Effector CD8-positive, alpha-beta T cell (primary cell): ENCODE results near the gene POLE.

Source experiments
- DNase-seq: peaks from one replicate; lab custom pipeline; 2025; lab: John Stamatoyannopoulos, UW

Gene POLE

DNA sequence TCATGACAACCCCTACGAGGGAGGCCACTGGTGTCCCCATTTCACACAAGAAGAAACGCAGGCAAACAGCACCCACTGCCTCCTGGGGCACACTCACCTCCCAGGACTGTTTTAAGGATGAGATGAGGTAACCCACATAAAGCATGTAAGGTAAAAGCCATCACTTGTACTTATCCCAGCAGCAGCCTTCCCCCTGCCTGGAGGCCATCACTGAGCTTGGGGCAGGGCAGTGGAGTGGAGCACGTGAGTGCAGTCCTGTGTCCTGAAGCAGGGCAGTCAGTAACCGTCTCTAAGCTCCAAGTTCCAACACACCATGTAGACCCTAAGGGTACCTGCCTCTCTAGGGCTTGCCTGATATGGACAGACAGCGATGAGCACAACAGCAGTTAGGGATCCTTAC, 1.7 kb downstream of the POLE start:
- DNase-seq: no peak

DNA sequence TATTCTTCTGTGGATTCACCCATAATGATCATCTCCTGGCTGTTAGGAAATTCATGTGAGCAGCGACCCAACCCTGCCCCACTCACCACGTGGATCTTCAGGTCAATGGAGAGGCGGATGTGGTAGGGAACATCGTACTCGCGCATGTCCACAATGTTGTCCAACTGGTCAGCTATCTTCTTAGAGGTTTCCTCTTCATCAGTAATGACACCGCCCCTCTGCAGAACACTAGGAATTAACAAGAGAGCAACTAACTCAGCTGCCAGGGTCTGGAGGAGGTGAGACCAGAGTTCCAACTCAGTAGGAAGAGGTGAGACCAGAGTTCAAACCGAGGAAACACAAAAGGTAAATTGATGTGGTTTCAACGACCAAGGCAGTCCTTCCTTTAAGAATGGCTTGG, 9.7 kb downstream of the POLE start:
- no peak for DNase-seq

DNA sequence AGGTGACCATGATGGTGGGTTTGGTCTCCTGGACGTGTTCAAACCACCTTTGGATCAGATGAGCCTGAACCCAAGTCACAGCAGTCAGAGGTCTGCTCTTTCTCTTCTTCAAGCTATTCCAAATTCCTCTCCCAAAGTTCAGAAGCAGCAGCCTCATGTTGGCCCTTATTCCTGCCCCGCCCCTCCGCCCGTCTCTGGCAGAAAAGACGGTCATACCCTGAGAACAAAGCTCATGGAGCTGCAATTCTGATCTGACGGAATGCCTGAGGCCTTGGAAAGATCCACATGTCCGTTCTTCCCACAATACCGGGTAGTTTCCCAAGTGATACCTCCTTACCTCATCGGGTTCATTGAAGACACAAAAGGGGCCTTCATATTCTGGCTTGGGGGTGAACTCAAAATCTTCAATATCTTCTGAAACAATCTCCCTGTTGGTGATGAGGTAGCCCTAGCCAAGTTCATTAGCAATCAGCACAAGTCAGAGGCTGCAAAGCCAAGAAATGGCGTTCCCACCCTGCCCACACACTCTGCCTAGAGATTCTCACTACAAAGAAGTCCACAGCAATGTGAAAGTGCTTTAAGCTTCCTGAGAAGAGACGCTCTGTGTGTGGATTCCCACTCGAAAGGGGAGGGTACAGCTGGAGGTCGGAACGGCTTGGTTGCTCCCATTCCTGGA, 11.2 kb downstream of the POLE start:
- DNase-seq: no peak

DNA sequence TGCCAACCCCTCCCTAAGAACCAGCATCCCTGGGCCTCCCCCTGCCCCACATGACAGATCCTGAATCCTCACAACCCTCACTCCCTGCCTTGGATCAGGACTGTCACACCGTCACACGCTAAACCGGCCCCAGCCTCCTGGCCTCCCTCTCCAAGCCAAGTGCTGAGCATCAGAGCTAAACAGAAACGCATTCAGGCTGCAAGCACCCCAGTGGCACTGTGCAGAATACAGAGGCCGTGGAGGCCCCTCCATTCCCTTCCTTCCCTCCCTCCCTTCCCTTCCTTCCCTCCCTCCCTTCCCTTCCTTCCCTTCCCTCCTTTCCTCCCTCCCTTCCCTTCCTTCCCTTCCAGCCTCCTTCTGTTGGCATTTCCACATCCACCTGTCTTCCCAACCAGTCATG, 12.6 kb downstream of the POLE start:
- DNase-seq: no peak

DNA sequence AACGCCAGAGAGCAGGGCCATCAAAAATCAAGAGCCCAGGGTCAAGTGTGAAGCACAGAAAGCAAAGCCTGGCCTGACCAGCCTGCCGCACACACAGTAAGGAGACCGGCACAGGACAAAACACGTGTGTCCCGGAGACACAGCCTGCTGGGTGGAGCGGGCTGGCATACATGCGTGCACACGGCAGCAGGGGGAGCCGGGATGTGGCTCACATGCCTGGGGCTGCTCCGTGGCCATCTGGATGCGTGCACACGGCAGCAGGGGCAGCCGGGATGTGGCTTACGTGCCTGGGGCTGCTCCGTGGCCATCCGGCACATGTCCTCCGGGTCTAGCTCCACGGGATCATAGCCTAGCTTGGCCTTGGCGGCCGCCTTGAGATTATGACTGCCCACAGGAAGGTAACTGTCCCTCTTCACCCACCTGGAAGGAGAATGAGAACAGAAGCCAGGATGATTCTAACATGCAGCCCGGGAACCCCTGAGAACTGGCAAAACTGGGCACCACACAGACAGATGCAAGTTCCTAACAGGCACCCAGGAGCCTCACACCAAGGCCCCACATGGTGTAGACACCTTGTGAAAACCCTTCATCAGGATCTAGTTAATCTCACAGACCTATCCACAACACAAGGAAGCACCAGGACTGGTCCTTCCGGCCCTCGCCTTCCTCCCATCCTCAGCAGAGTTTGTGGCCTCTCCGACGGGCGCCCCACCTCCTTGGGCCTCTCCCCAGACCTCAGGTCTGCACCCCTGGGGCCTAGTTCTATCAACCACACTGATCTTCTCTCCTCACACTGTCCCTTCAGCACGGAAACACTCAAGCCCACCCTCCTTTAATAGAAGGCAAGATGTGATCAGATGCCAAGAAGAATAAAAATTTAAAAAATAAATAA, 13.6 kb downstream of the POLE start:
- no peak for DNase-seq

DNA sequence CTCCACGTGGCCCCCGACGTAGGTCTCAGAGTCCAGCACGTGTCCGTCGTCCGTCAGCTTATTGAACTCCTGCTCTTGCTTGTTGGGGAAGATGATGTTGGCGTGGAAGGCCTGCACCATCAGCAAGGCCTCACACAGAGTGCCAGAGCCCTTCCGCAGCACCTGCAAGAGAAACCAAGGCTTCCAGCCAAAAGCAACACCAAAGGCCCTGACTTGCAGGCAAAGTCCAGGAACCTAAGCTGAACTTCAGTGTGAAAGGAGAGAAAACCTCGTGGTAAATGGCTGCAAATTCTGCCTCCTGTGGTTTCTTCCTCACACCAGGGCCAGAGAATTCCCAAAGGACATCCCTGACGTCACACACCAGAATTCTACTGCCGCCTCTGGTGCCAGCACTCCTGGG, 14.5 kb downstream of the POLE start:
- DNase-seq: no peak

DNA sequence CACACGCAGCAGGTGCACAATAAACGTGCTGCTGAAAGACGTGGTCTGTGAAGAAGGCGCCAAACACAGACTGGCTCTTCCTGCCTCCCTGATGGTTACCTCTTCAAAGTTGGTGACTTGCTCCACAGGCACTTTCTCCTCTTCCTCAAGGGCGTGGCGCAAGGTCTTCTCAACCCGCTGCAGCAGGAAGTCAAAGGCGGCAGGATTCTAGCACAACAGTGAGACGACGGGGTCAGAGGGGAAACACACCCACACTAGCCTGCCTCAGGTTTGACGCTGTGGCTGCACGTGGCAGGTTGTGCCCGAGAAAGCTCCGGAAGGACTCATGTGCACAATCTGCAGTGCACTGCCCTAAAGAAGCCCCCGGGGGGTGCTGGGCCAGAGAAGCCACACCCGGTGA, 15.0 kb downstream of the POLE start:
- DNase-seq: no peak

DNA sequence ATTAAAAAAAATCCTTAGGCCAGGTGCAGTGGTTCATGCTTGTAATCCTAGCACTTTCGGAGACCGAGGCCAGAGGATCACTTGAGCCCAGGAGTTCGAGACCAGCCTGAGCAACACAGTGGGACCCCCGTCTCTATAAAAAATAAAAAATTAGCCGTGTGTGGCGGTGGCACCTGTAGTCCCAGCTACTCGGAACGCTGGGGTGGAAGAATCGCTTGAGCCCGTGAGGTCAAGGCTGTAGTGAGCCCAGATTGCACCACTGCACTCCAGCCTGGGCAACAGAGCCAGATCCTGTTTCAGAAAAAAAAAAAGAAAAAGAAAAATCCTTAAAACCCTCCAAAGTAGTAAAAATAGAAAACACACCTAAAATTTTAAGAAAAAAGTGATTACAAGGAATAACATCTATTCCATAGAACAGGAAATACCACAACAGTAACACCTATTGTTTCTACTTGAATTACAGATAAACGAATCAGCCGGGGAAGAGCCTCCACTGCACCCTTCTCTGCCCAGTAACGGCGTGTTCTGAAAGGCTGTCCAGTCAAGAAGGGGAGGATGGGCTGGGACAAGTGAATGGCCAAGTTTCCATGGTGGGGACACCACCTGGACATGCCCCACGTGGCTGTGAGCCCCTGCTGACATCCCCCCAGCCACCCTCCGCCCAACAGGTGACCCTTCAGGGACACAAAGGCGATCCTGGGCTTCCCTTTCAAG, 17.8 kb downstream of the POLE start:
- DNase-seq: no peak

DNA sequence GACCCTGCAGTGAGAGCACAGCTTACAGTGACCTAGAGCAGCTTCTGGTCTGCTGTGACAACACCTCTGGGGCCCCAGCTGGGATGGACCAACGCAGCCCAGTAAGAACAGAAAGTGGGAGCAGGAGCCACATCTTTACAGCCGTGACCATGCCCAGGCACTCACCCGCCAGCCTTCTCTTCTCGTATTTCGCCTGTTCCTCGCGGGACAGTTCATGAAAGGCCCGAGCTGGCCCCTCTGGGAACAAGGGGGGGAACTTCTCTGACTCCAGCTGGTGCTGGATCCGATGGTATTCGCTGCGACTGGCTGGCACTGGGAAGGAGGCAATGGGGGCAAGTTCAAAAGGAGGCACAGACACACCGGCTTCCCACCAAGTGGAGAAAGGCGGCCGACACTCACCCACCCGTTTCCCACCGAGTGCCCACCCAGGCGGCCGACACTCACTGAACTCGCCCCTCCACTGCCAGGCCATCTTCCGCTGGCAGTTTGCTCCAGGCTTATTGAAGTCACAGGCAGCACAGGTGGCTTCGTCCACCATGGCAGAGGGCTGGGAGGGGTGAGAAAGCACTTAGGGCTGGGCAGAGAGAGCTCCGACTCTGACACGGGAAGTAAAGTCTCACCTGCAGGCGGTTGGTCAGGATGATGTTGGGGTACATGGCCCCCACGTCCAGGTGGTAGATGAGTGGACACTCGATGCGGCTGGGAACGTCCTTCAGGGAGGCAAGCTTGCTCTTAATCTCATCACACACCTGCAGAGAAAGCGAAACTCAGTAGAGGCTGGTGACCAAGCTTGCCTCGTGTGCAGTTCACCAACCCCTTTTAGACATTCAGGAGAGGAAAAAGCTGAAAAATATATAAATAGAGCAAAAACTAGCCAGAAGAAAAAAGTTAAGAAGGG, 18.7 kb downstream of the POLE start:
- DNase-seq: no peak

DNA sequence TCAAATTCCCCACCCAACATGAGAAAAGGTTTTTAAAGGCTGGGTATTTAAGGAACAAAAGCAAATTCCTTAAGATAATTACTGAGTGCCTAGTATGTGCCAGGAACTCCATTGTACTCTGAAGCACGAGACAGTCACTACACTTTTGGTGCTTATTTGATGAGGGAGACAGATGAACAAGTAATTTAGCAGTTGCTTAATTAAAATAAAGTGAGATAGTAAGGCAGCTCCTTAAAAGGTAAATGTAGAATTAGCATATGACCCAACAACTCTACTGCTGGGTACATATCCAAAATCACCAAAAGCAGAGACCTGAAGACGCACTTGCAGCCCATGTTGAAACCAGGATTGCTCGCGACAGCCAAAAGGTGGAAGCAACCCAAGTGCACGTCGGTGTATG, 21.3 kb downstream of the POLE start:
- DNase-seq: no peak

DNA sequence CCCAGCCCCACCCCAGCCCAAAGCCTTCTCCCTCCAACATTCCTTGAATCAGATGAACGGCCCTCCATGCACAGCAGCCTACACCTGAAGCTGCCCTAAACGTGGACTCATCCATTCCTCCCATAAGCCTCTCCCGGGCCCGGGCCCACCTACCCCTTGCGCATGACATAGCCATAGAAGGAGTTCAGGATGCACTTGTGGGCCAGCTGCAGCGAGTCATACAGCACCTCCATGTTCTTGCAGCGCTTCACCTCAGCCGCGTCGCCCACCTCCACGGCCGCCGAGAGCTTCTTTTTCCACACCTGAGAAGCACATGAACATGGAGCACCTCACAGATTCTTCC, 22.0 kb downstream of the POLE start:
- DNase-seq: no peak

DNA sequence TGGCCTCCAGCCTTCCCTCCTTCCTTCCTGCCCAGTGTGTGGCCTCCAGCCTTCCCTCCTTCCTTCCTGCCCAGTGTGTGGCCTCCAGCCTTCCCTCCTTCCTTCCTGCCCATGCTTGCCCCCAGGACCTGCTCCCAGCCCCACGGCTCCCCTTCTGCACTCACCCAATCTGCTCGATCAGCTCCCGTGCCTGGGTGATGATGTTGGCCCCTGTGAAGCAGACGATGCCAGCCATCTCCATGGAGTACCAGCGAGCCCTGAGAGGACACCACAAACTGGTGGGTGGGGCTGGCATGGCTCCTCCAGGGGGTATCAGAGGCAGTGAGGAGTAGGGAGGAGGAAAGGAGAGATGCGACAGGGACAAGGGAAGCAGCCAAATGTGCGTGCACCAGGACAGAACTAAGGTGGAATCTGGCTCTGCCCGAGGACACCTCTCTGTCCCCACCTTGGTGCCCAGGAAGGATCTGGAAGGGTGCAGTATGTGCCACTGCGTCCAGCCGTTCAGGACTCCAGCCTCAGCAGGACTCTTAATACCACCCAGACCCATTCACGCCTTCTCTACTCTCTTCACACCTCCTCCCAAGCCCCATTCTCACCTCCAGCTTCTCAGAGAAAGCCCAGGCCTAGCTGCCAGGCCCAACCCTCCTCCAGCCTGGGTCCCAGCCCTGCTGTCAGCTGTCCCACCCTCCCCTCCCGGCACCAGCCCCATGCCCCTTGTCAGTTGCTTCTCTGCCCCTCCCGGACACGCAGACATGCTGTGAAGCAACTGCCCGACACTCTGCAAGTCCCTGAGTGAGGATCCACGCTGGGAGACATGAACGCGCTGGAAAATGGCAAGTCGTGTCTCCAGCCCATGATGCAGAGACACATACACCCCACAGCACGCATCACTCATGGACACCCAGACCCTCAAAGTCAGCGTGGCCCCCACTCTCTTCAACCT, 22.7 kb downstream of the POLE start:
- no peak for DNase-seq

DNA sequence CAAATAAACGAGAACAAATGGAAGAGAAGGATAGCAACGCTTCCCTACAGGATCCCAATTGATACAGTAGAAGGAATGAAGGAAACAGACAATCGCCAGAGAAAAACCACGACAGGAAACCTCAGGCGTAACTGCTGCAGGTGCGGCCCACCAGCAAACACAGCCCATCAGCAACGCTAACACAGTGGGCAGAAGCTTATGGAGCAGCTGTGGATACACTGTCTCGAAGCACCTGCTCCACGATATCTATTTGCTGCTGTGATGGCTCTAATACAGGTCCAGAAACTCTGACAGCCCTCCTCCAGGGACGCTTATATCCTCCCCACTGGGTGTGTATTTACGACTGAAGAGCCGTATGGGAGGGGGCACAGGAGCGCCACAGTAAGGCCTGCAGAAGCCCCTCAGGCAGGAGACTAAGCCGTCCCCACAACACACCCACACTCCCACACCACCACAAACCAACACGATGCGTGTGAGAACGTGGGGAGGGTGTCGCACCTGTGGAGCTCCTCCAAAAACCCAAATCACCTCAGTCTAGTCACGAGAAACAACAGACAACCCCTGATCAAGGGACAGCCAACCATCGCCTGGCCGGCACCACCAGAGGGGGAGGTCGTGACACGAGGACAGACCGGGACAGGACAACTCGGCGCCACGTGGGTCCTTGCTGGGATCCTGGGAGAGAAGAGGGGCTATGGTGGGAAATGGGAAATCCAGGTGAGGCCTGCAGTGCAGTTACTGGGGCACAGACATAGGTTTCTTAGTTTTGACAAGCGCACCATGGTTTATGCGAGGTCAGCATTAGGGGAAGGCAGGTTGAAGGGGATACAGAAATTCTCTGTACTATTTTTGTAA, 24.0 kb downstream of the POLE start:
- DNase-seq: no peak

DNA sequence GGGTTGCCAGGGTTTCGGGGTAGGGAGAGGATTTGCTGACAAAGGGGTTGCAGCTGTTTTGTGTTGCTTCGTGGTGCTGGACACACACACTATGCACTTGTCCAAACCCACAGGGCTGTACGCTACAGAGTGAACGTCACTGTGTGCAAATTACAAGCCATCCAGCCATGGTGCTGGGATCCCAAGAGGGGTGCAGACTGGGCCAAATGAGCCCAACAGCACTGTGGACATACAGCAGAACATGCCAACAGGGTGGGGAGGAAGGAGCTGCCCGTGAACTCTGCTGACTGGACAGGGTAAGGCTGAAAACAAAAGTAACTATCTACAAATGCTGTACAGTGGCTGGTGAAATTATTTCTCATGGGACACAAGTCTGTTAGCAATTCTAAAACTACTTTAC, 25.2 kb downstream of the POLE start:
- DNase-seq: no peak

DNA sequence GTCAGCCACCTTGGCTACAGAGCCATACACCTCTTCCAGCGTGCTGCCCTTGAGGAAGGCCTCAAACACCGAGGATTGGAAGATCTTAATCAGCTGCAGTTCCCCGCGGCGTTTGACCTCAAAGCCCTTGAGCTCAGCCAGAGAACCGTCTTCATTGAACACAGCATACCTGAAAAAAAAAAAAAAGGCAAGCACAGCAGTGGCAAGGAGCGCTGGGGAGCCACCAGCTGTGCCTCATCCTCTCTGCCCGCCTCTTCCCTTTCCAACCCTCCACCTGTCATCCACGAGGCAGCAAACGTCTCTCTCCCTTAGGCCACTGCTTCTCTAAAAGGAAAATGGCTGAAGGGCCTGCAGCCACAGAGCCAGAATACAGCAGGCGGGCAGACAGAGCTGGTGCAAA, 26.1 kb downstream of the POLE start:
- DNase-seq: no peak

DNA sequence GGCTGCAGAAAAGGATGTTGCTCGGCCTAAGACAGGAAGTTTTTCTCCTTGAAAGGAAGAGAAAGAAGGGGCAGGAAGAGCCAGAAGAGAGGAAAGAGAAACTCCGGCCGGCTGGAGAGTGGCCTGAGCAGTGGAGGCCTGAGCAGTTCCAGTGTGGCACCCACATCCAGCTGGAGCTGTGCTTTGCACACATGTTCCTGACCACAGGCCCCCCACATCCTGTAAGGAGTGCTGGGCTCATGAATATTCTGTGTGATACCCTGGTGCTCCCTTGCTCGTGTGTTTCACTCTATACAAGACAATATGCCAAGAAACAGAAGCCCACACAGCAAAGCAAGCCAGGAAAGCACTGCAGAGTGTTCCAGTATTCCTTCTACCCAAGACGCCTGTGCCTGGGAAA, 27.1 kb downstream of the POLE start:
- no peak for DNase-seq

DNA sequence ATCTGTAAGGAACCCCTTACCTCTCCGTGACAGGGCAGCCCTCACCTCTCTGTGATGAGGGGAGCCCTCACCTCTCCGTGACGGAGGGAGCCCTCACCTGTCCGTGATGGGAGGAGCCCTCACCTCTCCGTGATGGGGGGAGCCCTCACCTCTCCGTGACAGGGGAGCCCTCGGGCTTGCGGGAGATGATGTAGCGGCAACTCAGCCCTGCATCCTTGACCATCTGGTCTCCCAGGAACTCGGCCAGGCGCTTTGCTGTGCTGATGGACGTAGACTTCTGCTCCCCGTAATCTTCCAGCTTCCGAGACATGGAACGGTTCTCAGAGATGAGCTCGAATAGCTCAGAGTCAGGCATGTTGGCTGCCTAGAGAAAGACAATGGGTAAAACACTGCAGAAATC, 28.0 kb downstream of the POLE start:
- no peak for DNase-seq

DNA sequence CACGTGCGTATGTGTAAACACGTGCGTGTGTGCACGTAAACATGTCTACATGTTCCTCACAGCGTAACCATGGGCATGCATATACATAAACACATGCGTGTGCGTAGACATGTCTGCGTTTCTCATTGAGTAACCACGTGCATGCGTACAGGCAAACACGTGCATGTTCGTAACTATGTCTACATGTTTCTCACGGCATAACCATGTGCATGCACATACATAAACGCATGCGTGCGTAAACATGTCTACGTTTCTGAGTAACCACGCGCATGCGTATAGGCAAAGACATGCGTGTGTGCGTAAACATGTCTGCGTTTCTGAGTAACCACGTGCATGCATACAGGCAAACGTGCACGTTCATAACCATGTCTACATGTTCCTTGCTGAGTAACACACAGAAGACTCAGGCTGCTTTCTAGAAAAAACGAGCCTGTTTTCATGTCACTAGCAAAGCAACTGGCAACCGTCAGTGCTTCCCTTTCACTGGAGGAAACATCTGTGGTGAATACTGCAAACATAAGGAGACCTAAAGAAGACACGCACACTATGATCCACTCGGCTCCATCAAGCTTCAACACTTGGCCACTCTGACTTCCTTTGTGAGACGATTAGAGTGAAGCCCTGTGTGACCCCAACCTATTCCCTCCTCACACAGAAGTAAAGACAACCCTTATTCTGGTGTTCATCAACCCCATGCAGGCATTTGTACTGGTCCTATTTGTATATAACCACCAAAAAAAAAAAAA, 28.8 kb downstream of the POLE start:
- DNase-seq: no peak
